GM18861 (cell line): ENCODE results near the gene CNOT11.
"Not testable (repeated sequence)": the region's sequence is repeated elsewhere in the genome, so short reads cannot be mapped to it uniquely, and the experiment has no call there.

Experiments
- ATAC-seq: cut with Tn5 transposase; IDR thresholded peaks from one replicate; pipeline ENCODE4 v1.9.1; 2021; ENCODE audit not compliant: unreplicated experiment

Gene CNOT11

DNA sequence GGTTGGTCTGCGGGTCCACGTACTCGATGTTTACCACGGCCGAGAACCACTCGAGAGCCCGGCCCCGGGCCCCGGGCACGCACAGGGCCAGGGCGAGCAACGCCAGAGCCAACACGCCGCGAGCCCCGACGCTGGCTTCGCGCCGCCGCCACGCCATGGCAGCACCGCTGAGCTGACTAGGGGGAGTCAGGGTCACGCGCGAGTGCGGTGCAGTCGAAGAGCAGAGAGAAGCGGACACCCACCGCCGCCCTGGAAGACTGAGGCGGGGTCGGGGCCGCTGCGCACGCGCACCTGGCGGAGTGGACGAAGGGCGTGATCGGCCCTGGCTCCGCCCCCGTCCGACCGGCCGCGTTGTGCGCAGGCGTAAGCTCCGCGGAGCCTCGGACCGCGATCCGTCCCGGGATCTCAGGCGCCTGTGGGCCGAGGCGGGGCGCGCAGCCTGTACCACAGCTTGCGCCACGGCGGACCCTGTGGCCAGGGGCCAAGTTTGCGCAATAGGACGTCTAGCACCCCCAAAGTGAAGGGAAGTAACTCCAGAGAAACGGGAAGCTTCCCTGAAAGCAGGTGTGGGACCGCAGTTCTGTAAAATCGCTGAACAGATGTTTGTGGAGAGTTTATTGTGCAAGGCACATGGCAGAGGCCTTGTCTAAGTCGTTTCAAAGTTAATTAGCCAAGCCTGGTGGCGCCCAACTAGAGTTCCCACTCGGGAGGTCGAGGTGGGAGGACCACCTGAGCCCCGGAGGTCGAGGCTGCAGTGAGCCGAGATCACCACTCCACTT lies 55.9 kb downstream of the CNOT11 start, which contains the start of gene RNF149:
RNF149 (minus strand) TSS at position 270 of the 779 bp plus-strand sequence; CDS start at position 157, 113 bp downstream.
- peak; percentile 48 for ATAC-seq

DNA sequence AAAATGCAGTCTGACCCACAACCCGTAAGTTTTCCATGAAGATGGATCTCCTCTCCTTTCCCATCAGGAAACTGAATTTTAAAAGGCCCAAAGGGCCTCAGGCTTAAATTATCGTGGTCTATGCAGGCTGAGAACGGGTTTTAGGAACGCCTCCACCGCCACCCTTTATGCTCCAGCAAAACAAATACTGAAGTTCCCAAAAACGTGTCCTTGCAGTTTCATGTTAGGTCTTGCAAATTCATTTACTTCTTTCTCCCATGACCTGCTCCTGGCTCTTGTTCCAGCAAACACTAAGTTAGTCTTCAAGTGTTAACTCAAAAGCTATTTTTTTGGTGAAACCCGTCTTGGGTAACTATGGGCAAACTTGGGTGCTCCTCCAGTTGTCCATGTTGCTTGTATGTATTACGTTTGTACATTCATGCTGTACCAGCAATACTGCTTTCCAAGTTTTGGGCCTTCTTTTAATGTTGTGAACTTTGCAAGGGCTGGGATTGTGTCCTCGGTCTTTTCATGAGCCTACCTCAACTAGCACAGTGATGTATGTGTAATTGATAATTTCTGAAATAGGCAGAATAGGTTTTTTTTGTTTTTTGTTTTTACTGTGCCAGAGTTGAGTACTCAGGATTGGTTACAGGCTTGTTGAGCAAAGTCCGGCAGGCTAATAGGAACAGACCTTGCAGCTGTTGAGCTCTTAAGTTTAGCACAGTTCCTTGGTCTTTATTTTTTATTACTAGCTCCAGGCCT lies 57.6 kb downstream of the CNOT11 start:
- no peak for ATAC-seq

DNA sequence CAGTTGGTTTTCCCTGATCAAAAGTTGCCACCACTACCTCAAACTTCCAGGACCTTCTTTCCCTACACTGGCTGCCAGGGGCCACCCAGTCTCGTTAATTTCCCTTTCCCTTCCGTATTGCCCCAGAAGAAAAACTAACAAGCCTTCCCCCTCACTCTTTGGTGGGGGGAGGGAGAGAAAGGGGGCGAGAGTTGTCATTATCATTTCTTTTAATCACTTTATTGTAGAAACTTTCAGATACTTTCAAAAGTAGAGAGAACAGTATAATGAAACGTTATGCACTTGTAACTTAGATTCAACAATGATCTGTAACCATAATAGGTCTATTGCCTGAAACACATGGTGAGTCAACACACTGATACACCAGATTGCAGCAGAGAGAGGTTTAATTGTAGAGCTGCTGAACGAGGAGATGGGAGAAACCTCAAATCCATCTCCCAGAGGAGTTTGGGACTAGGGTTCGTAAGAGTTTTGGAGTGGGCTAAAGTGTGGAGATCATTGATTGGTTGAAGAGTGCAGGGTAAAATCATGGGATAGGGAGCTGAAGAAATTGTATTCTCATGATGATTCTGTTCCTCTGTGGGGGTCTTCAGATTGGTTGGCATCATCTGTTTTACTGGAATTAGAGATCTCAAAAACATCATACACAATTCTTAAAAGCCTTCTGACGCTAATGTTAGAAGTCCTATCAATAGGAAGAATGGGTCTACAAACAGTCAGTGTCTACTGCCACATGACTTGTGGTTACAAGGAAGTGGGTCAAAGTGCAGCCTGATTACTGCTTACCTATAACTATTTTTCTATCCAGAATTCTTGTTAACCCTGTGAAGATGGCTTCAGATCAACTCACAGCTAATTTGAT lies 58.4 kb downstream of the CNOT11 start:
- ATAC-seq, result no peak

DNA sequence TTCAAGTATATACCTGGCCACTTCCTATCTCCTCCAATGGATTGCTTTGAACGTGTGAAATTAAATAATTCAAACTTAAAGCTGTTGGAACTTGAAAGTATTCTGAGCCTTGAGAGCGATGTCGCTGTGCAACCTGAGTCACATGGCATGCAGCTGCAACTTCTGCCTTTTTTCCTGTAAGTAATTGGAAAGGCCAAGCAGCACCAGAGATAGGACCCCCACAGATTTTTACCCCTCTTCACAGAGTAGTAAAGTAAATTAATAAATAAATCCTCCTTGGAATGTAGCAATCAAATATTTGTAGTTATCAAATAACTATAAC lies 59.0 kb downstream of the CNOT11 start:
- ATAC-seq, result no peak

DNA sequence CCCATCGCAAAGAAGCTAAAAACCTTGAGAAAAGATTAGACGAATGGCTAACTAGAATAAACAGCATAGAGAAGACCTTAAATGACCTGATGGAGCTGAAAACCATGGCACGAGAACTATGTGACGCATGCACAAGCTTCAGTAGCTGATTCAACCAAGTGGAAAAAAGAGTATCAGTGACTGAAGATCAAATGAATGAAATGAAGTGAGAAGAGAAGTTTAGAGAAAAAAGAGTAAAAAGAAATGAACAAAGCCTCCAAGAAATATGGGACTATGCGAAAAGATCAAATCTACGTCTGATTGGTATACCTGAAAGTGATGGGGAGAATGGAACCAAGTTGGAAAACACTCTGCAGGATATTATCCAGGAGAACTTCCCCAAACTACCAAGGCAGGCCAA lies 63.9 kb downstream of the CNOT11 start:
- not testable (repeated sequence) for ATAC-seq
